ENCODE data around the gene RSKR. TPM values are rescaled to one million over a fixed set of nuclear protein-coding genes. Genes with fewer than 3 reads are reported as not detected.

Gene RSKR
- total RNA-seq, 1 donor from 2014 or later, result 26.8 TPM

DNA sequence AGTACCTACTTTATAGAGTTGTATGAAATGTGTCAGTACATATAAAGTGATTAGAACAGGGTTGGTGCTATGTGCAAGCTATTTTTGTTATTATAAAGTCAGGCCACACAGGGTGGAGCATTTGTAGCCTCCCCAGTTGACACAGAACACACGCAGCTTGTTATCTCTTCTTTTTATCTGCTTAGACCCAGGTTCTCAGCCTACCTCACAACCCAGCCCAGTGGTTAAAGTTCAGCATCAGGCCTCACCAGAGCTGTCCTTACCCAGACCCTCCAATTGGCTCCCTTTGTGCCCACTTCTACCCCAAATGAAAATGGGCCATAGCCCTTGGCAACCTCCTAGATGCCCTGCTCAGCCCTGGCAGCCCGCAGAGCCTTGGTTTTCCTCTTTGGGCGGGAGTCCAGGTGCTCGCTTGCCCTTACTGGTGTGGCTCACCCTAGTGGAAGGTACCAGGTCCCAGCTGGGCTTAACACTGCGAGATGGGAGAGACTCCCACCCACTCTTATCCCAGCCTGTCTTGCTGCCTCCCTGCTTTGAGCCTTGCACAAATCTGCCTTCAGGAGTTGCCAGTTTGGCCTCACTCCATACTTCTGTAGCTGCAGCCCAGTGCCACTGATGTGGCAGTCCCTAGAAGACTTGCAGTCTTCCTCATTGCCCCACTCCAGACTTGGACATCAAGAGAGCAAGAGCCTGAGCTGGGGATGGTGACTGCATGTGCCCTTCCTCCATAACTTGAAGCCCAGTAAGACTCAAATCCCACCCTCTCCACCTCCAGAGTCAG is 41.5 kb downstream of the RSKR start:
- peak overlapping the region; percentile 87 for H3K27ac Mint-ChIP-seq
- H3K4me1 Mint-ChIP-seq, result peaks cover 62% of the 10 kb centered on the region
- DNase-seq, result no peak
- H3K36me3 Mint-ChIP-seq (ENCODE audit: low read depth), result peaks cover 26% of the 10 kb centered on the region
- TF ChIP-seq, protein P1, sequence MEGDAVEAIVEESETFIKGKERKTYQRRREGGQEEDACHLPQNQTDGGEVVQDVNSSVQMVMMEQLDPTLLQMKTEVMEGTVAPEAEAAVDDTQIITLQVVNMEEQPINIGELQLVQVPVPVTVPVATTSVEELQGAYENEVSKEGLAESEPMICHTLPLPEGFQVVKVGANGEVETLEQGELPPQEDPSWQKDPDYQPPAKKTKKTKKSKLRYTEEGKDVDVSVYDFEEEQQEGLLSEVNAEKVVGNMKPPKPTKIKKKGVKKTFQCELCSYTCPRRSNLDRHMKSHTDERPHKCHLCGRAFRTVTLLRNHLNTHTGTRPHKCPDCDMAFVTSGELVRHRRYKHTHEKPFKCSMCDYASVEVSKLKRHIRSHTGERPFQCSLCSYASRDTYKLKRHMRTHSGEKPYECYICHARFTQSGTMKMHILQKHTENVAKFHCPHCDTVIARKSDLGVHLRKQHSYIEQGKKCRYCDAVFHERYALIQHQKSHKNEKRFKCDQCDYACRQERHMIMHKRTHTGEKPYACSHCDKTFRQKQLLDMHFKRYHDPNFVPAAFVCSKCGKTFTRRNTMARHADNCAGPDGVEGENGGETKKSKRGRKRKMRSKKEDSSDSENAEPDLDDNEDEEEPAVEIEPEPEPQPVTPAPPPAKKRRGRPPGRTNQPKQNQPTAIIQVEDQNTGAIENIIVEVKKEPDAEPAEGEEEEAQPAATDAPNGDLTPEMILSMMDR (IDR thresholded peaks at IDR 0.05), result no peak
- ATAC-seq (ENCODE audit: low read depth), result no peak
- no peaks in the 10 kb centered on the region for H3K9me3 Mint-ChIP-seq
- ChIA-PET CTCF (interaction anchor here (1.0 to 2.0 kb wide), 3 partner anchors 22 to 33 kb away, joined by 3 to 19 read pairs (median 3); no protein-coding TSS in a partner anchor), POLR2A (interaction anchor here (0.5 to 9.2 kb wide), 11 partner anchors 18 to 1091 kb away, joined by 3 to 160 read pairs (median 6); partner anchors contain the start of genes BLTP2, PHF12, POLDIP2 and RPL23A)
- intact Hi-C loops (cut with micrococcal nuclease), result loop anchor here (5.0 kb wide), 1 partner anchor 40 kb away; the partner anchor contains the start of gene RSKR
- H3K27me3 Mint-ChIP-seq, result no peaks in the 10 kb centered on the region
- peak overlapping the region; percentile 95 for H3K4me3 Mint-ChIP-seq

DNA sequence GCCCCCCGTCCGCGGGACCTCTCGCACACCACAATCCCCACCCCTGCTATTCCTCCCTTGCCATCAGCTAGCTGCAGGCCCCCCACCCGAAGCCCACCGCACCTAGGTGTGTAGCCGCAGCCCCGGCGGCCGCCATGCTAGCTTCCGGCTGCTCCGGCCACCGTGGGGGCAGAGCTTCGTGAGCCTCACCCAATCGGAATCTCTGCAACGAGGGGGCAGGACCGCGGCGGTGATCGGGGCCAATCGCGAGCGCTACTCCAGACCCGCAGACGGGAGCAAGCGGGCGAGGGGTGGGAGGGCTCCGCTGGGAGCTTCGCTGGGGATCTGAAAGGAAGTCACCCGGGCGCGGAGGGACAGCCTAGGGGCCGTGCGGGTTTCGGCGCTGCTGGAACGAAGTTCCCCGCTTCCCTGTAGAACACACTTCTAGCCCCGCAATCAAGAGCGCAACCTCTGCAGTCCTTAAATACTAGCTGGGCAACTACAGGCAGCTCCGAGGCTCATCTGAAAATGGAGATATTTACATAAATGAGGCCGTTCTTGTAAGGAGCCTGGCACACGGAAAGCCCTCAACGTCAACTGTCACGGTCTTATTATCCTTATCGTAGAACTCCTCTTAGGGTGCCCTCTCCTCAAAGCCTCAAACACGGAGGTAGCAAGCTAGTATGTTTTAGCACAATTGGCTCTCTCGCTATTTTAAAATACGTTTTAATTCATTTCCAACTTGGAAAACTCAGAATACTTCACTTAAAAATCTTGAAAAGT is 42.4 kb downstream of the RSKR start, which contains the start of gene PIGS:
Gene PIGS, minus strand, starts transcription at position 164 of the 762 bp plus-strand sequence. Its CDS starts 28 bp downstream, at position 136.
- peaks cover 62% of the 10 kb centered on the region for H3K4me1 Mint-ChIP-seq
- no peaks in the 10 kb centered on the region for H3K27me3 Mint-ChIP-seq
- ChIA-PET CTCF (interaction anchor here (0.6 to 2.0 kb wide), 6 partner anchors 9 to 31 kb away, joined by 3 to 19 read pairs (median 3); partner anchors contain the start of gene SPAG5), POLR2A (interaction anchor here (0.6 to 9.2 kb wide), 19 partner anchors 13 to 571 kb away, joined by 3 to 160 read pairs (median 4); partner anchors contain the start of genes BLTP2, PHF12, POLDIP2 and PROCA1)
- peak within 1 kb of the TSS; percentile 87 for H3K27ac Mint-ChIP-seq
- TF ChIP-seq, protein P1 (IDR thresholded peaks at IDR 0.05), result no peak
- peak; percentile 94 for ATAC-seq (ENCODE audit: low read depth)
- H3K4me3 Mint-ChIP-seq, result peak within 1 kb of the TSS; percentile 95
- H3K36me3 Mint-ChIP-seq (ENCODE audit: low read depth), result peaks cover 29% of the 10 kb centered on the region
- intact Hi-C loops (cut with micrococcal nuclease), result loop anchor here (1.0 to 5.0 kb wide), 3 partner anchors 19 to 41 kb away; partner anchors contain the start of genes RSKR, SPAG5 and UNC119
- no peaks in the 10 kb centered on the region for H3K9me3 Mint-ChIP-seq
- DNase-seq, result peak; percentile 84

DNA sequence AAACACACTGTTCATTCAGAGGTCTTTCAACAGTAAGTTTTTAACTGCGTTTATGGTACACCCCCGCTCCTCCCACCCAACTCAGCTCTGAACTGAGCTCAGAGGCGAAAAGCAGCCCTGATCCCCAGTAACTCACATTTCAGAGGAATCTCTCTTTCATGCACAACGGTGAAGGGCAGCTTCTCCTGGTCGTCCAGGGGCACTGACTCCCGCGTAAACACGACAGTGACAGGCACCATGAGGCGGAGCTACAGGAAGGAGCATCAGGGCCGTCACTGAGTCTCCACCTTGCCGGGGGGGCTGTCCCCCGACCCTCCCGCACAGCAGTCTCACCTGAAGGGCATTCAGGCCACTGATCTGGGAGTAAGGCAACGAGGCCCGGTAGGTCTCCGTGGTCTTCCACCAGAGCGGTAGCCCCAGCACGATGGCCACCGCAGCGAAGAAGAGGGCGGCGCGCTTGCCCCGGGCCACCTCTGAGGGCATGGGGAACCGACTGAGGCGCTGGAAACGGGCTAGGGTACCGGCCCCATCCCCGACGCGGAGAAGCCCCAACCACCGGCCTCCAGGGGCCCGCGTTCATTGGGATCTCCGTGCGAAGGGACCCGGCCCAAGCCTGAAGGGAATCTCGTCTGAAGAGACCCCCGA is 43.1 kb downstream of the RSKR start:
- peaks cover 29% of the 10 kb centered on the region for H3K36me3 Mint-ChIP-seq (ENCODE audit: low read depth)
- H3K27ac Mint-ChIP-seq, result peak overlapping the region; percentile 87
- ChIA-PET POLR2A (interaction anchor here (0.6 to 9.2 kb wide), 19 partner anchors 12 to 572 kb away, joined by 3 to 160 read pairs (median 4); partner anchors contain the start of genes BLTP2, PHF12, POLDIP2 and PROCA1), CTCF (interaction anchor here (0.6 to 2.0 kb wide), 6 partner anchors 9 to 42 kb away, joined by 3 to 19 read pairs (median 3); partner anchors contain the start of gene SPAG5)
- peak; percentile 40 for DNase-seq
- peak overlapping the region; percentile 95 for H3K4me3 Mint-ChIP-seq
- no peaks in the 10 kb centered on the region for H3K27me3 Mint-ChIP-seq
- TF ChIP-seq, protein P1 (IDR thresholded peaks at IDR 0.05), result no peak
- intact Hi-C loops (cut with micrococcal nuclease), result loop anchor here (1.0 to 5.0 kb wide), 3 partner anchors 19 to 41 kb away; partner anchors contain the start of genes RSKR, SPAG5 and UNC119
- ATAC-seq (ENCODE audit: low read depth), result peak; percentile 12
- H3K4me1 Mint-ChIP-seq, result peaks cover 60% of the 10 kb centered on the region
- no peaks in the 10 kb centered on the region for H3K9me3 Mint-ChIP-seq

DNA sequence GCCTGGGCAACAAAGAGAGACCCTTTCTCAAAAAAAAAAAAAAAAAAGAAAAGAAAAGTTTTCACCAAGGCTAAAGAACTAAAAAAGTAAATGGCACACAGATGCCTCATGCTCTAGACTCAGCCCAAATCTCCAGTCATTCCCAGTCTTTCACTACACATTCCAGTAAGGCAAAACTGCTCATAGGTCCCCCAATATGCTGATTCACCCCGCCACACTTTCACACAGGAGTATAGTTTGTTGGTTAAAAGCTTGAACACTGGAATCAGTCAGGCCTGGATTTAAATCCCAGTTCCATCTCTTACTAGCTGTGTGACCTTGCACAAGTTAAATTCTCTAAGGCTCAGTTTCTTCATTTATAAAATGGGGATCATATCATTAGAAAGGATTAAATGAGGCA is 44.5 kb downstream of the RSKR start:
- Mint-ChIP-seq H3K4me1 (peaks cover 70% of the 10 kb centered on the region), H3K27ac (peak overlapping the region; percentile 7), H3K27me3 (no peaks in the 10 kb centered on the region), H3K4me3 (peak overlapping the region; percentile 95), H3K36me3 (ENCODE audit: low read depth) (peaks cover 32% of the 10 kb centered on the region), H3K9me3 (no peaks in the 10 kb centered on the region)
- POLR2A ChIA-PET, result interaction anchor here (0.7 to 9.2 kb wide), 6 partner anchors 8 to 1344 kb away, joined by 3 to 160 read pairs (median 6); partner anchors contain the start of genes SPAG5 and UNC119
- no peak for ATAC-seq (ENCODE audit: low read depth)
- intact Hi-C loops (cut with micrococcal nuclease), result no loop called here
- CTCF ChIA-PET, result interaction anchor here (1.3 kb wide), 1 partner anchor 43 kb away, joined by 3 read pairs; no protein-coding TSS in a partner anchor
- no peak for DNase-seq
- TF ChIP-seq, protein P1 (IDR thresholded peaks at IDR 0.05), result no peak

Measured in activated B cell treated with CpG ODN at 0.5 μM for 24 hours (primary cell).